OCI-LY1 (cell line): Measurements from ENCODE around the gene SLC10A6.

Source experiments
- H2AFZ ChIP-seq: fragments of 200-600 bp; sonication (generic), shearing (Covaris generic); 2 replicates; pipeline ENCODE4 v1.6.0; 2014; ENCODE audit warnings: antibody characterized with exemption, mild to moderate bottlenecking, low read length
- H3F3A ChIP-seq: fragments of 200-600 bp; sonication (generic), shearing (Covaris generic); 2 replicates; pipeline ENCODE4 v1.6.0; 2014; ENCODE audit warnings: mild to moderate bottlenecking, antibody characterized with exemption, low read length, moderate library complexity; ENCODE audit not compliant: insufficient read depth
- H3K27ac ChIP-seq: fragments of 200-600 bp; sonication (generic); 2 replicates; pipeline ENCODE4 v1.5.1; 2014; ENCODE audit warnings: low read length, mixed run types, mild to moderate bottlenecking, low read depth; ENCODE audit not compliant: poor library complexity, severe bottlenecking
- H3K27me3 ChIP-seq: fragments of 200-600 bp; sonication (generic); 2 replicates; pipeline ENCODE4 v1.6.0; 2014; ENCODE audit warnings: antibody characterized with exemption, mild to moderate bottlenecking, low read length, moderate library complexity; ENCODE audit not compliant: insufficient read depth
- H3K36me3 ChIP-seq: fragments of 200-600 bp; sonication (generic); 2 replicates; pipeline ENCODE4 v1.6.1; 2014; ENCODE audit warnings: mild to moderate bottlenecking, antibody characterized with exemption, low read length, moderate library complexity, mixed read lengths; ENCODE audit not compliant: insufficient read depth
- H3K4me1 ChIP-seq: fragments of 200-600 bp; sonication (generic); 2 replicates; pipeline ENCODE4 v1.5.1; 2014; ENCODE audit warnings: mild to moderate bottlenecking, low read length, moderate library complexity; ENCODE audit not compliant: insufficient read depth, severe bottlenecking
- H3K4me2 ChIP-seq: fragments of 200-600 bp; sonication (generic), shearing (Covaris generic); 2 replicates; pipeline ENCODE4 v1.6.1; 2014; ENCODE audit warnings: low read length
- H3K4me3 ChIP-seq: fragments of 200-600 bp; sonication (generic); 2 replicates; pipeline ENCODE4 v1.5.1; 2014; ENCODE audit warnings: low read length, low read depth, mild to moderate bottlenecking, mixed read lengths; ENCODE audit not compliant: poor library complexity, severe bottlenecking
- H3K79me2 ChIP-seq: fragments of 200-600 bp; shearing (Covaris generic); 2 replicates; pipeline ENCODE4 v1.6.1; 2016; ENCODE audit warnings: mixed run types, low read length, mixed read lengths; ENCODE audit not compliant: insufficient read depth
- H3K9ac ChIP-seq: fragments of 200-600 bp; sonication (generic), shearing (Covaris generic); 2 replicates; pipeline ENCODE4 v1.6.1; 2014; ENCODE audit warnings: mild to moderate bottlenecking, low read length, mixed read lengths
- H3K9me2 ChIP-seq: fragments of 200-600 bp; sonication (generic), shearing (Covaris generic); 2 replicates; pipeline ENCODE4 v1.6.1; 2014; ENCODE audit warnings: low read depth, mild to moderate bottlenecking, low read length, mixed read lengths
- H3K9me3 ChIP-seq: fragments of 200-600 bp; shearing (Covaris generic); 2 replicates; pipeline ENCODE4 v1.6.1; 2014; ENCODE audit warnings: low read length, mixed read lengths
- H4K20me1 ChIP-seq: fragments of 200-600 bp; sonication (generic), shearing (Covaris generic); 2 replicates; pipeline ENCODE4 v1.6.0; 2016; ENCODE audit warnings: mild to moderate bottlenecking, low read length; ENCODE audit not compliant: insufficient read depth
- CTCF ChIP-seq: fragments of 200-600 bp; sonication (generic), shearing (Covaris generic); IDR thresholded peaks from 2 replicates; pipeline ENCODE4 v1.5.1; 2017; ENCODE audit warnings: mild to moderate bottlenecking, antibody characterized with exemption, low read length, moderate library complexity, mixed read lengths
- EZH2 ChIP-seq: fragments of 200-600 bp; sonication (generic), shearing (Covaris generic); IDR thresholded peaks from 2 replicates; pipeline ENCODE4 v1.8.0; 2017; ENCODE audit warnings: borderline replicate concordance, mixed run types, mild to moderate bottlenecking, antibody characterized with exemption, low read length, moderate library complexity, mixed read lengths

The SLC10A6 gene

GRCh38 chr4:86837691-86838503 is 11.3 kb downstream of the SLC10A6 start:
- Histone ChIP-seq H3K36me3 (no peaks in the 10 kb centered on the region), H4K20me1 (no peaks in the 10 kb centered on the region), H3K4me3 (no peak overlapping the region), H3K4me2 (no peak overlapping the region), H3K79me2 (no peaks in the 10 kb centered on the region), H3K9me2 (no peaks in the 10 kb centered on the region), H3K27ac (no peak overlapping the region), H3K9ac (no peak overlapping the region), H3K27me3 (no peaks in the 10 kb centered on the region), H2AFZ (no peak overlapping the region), H3K9me3 (no peaks in the 10 kb centered on the region), H3F3A (no peaks in the 10 kb centered on the region), H3K4me1 (no peaks in the 10 kb centered on the region)
- TF ChIP-seq EZH2 (no peak), CTCF (no peak)

GRCh38 chr4:86835677-86836076 is 13.5 kb downstream of the SLC10A6 start:
- H3K36me3 ChIP-seq, result no peaks in the 10 kb centered on the region
- H3K79me2 ChIP-seq, result no peaks in the 10 kb centered on the region
- H3K4me1 ChIP-seq, result no peaks in the 10 kb centered on the region
- no peaks in the 10 kb centered on the region for H3K27me3 ChIP-seq
- no peaks in the 10 kb centered on the region for H3F3A ChIP-seq
- no peaks in the 10 kb centered on the region for H4K20me1 ChIP-seq
- H3K4me2 ChIP-seq, result no peak overlapping the region
- no peak overlapping the region for H3K4me3 ChIP-seq
- H3K9ac ChIP-seq, result no peak overlapping the region
- no peak for TF ChIP-seq CTCF
- no peak for TF ChIP-seq EZH2
- no peaks in the 10 kb centered on the region for H3K9me3 ChIP-seq
- no peak overlapping the region for H2AFZ ChIP-seq
- no peaks in the 10 kb centered on the region for H3K9me2 ChIP-seq
- H3K27ac ChIP-seq, result no peak overlapping the region

- Histone ChIP-seq H3F3A (no peaks in the 10 kb centered on the region), H3K9ac (no peak overlapping the region), H3K4me2 (no peak overlapping the region), H3K4me3 (no peak overlapping the region), H3K36me3 (no peaks in the 10 kb centered on the region), H3K9me2 (no peaks in the 10 kb centered on the region), H4K20me1 (no peaks in the 10 kb centered on the region), H3K27ac (no peak overlapping the region), H3K4me1 (no peaks in the 10 kb centered on the region), H3K9me3 (no peaks in the 10 kb centered on the region), H3K79me2 (no peaks in the 10 kb centered on the region), H2AFZ (no peak overlapping the region), H3K27me3 (no peaks in the 10 kb centered on the region)
- no peak for TF ChIP-seq CTCF
- TF ChIP-seq EZH2, result no peak
Observed at GRCh38 chr4:86834901-86835300, 14.3 kb downstream of the SLC10A6 start.
